T-helper 9 cell (primary cell): ENCODE data around the gene RERGL.
"Not testable (repeated sequence)": the region's sequence is repeated elsewhere in the genome, so short reads cannot be mapped to it uniquely, and the experiment has no call there.

Experiments used
- DNase-seq: peaks from one replicate; pipeline ENCODE4 v3.0.0-alpha.2; 2020
- total RNA-seq, 2 donors: gene quantifications; one replicate each; lab custom pipeline; 2026; lab: John Stamatoyannopoulos, UW

RERGL gene
- 0 reads per million in 2 donors for total RNA-seq

- no peak for DNase-seq
Measured at GRCh38 chr12:18090093-18090492, at the start of gene RERGL. Gene RERGL (minus strand): TSS chr12:18090193. CDS start chr12:18090140, 53 bp downstream.

GRCh38 chr12:18139254-18139653 lies 49.3 kb upstream of the RERGL start:
- no peak for DNase-seq

DNA sequence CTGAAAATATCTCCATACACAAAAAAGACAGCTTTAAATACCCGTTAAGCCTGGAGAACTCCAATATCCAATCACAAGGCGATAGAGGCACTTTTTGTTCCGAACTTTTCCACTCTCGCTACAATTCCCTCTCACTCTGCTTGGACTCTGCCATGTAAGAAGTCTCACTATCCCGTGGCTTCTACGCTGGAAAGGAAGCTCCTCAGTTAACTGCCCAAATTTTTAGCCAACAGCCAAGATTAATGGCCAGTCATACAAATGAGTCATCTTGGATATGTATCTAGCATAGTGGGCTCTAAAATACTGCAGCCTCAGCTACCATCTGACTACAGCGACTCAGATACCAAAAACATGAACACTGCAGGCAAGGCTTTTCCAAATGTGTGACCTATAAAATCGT lies 45.5 kb upstream of the RERGL start:
- no peak for DNase-seq

DNA sequence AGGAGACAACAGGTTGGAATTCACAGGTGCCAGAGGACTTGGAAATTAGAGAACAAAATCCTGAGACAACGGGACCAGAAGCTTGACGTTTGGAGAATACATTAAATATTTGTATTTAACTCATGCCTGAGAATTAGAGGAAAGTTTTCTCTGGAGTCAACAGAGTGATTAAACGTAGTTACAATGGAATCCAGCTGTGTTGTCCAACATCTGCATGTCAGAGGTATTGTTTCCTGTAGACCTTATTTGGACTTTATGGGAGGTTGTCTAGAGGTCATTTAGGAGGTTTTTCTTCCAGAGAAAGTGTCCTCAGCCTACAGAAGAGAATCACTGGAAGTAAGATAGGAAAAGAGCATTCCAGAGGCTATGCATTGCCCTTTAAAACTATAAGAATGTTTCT lies 45.1 kb upstream of the RERGL start:
- no peak for DNase-seq

DNA sequence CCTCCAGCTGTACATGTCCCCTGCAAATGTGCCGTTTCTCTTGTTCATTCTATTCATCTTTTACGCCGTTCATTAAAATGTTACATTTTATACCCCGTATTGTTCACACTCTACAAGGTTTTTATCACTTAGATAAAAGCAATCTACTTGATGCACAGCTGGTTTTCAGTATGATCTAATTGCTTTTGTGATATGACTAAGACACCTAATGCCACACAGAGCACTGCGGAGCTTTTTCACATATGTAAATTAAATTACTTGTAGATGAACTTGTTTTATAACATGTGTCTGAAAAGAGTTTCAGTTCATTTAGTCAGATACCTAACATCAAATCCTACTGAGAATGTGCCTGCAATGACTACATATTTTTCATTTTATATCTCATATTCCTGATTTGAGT lies 40.9 kb upstream of the RERGL start:
- DNase-seq, result no peak

DNA sequence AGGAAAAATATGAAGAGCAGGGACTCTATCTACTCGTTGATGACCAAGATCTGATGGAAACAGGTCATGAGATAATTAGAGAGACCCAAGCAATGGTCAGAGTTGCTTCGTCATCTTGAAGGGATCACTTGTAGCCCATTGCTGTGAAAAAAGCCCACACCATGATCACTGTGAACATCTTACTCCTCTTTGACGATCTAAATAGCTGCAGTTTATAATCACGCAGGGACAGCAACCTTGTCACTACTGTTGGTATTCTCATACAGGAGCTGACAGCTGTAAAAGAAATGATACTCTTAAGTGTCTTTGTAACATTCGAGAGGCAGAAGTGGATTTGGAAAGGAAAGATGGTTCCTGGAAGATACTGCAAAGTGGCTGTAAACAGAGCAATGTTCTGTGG lies 33.7 kb upstream of the RERGL start:
- DNase-seq, result no peak

DNA sequence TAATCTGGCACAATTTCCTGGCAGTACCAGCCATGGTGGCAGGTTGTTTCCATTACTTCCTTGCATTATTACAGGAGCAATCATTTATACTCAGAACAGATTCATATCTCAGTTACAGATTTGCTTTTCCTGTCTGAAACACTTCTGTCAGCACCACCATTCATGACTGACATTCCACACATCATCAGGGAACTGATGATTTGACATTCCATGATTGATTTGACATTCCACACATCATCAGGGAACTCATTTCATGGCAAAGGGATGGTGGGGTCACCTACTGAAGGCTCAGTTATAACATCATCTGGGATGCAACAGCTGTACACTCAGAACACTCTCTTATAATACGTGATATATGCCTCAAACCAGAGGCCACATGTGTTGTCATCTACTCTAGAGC lies 30.9 kb upstream of the RERGL start:
- no peak for DNase-seq

DNA sequence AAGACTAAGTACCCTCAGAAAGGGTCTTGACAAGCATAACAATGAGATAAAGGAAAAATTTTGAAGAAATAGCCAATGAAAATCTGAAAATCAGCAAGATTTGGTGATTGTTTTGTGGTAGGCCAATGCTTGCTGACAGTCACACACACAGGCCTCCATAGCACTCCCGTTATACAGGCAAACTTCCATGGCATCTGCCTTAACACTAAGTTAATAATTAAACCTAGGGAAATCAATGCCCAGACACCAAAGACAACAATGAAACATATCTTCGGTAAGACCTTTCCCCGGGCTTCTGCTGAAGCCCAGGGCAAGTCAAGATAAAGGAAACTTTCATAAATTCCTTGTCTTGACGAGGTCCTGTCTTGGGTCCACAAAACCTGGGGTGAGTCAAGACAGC lies 18.6 kb upstream of the RERGL start:
- DNase-seq, result no peak

DNA sequence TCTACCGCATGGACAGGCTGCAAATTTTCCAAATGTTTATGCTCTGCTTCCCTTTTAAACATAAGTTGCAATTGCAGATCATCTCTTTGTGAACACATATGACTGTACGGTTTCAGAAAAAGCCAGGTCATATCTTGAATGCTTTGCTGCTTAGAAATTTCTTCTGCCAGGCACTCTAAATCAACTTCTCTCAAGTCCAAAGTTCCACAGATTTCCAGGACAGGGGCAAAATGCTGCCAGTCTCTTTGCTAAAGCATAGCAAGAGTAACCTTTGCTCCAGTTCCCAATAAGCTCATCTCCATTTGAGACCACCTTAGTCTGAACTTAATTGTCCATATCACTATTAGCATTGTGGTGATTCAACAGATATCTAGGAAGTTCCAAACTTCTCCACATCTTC lies 13.6 kb upstream of the RERGL start:
- DNase-seq, result no peak

DNA sequence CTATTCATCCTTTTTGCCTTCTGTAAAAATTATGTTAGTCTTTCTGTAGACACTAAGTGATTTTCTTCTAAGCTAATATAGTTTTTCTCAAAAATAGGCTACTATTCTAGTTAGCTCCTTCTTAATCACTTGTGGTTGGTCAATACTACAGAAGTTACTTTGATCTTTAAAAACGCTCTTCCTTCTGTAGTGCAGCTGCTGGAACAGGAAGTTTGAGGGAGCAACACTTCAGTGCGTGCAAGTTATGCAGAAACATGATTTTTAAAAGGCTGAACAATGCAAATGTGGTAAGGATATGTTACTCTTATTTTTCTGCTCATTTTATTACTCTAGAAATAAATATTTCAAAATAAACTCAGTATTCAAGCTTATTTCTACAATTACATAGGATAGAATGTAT lies 11.1 kb upstream of the RERGL start:
- DNase-seq, result no peak

- DNase-seq, result no peak
Measured at GRCh38 chr12:18084080-18084479, 5.9 kb downstream of the RERGL start.

GRCh38 chr12:18079541-18080246 lies 10.3 kb downstream of the RERGL start:
- DNase-seq, result no peak

DNA sequence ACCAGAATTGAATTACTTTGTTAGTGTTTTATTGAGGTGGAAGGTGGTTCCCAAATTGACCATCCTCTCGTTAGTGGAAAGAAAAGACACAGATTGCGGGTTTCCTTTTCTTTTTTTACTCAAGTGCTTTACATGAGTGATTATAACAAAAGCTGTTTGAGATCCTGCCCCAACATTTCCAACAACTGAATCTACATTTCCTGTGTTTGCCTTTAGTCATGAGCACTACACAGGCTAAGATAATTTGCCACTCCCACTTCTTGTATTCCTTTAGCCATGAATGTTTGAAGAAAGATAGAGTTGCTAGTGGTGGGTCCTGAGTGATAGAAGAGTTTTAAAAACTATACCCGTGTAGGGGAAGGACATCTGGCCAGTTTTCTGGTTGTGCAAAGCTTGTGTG lies 16.0 kb downstream of the RERGL start:
- no peak for DNase-seq

- DNase-seq, result no peak
Measured at GRCh38 chr12:18072723-18073122, 17.3 kb downstream of the RERGL start.

GRCh38 chr12:18071336-18071735 lies 18.7 kb downstream of the RERGL start:
- no peak for DNase-seq

GRCh38 chr12:18068355-18068754 lies 21.6 kb downstream of the RERGL start:
- DNase-seq, result no peak

- DNase-seq, result no peak
Measured at GRCh38 chr12:18066666-18067065, 23.3 kb downstream of the RERGL start.

GRCh38 chr12:18062867-18063266 lies 27.1 kb downstream of the RERGL start:
- not testable (repeated sequence) for DNase-seq

- no peak for DNase-seq
Measured at GRCh38 chr12:18057051-18057450, 32.9 kb downstream of the RERGL start.

DNA sequence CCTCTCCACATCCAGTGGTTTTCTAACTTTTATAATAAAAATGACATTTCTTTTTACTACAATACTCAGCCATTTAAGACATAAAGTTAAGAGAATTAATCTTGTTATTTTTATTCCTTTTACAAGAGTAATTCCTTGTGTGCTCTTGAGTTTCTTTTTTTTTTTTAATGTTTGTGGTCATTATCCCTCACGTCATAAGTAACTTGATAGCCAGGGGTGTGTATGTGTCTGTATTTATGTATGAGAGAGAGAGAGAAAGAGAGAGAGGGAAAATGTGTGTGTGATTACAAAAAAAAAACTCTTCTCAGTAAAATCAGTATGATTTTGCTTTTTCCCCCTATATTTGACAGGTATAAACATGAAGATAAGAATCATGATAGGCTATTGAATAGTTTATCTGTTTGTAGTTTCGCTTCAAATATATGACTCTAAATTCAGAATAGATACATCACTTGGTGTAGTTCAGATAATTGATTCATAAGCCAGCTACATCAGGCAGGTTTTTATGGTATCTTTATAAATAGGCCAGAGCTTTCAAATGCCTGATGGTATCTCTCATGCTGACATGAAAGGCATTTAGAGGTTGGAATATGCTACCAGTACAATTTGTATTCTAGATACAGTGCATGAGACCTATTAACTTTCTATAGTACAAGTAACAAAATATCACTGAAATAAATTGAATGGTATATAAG lies 34.9 kb downstream of the RERGL start:
- no peak for DNase-seq

- no peak for DNase-seq
Measured at GRCh38 chr12:18045446-18045992, 44.5 kb downstream of the RERGL start.

- DNase-seq, result not testable (repeated sequence)
Measured at GRCh38 chr12:18040060-18040742, 49.8 kb downstream of the RERGL start.
